GM19455 (cell line): ENCODE data around the gene CD300E.
"Not testable (repeated sequence)": the region's sequence is repeated elsewhere in the genome, so short reads cannot be mapped to it uniquely, and the experiment has no call there.

Experiments used
- ATAC-seq: cut with Tn5 transposase; IDR thresholded peaks from one replicate; pipeline ENCODE4 v1.9.1; 2021; ENCODE audit not compliant: unreplicated experiment

The CD300E gene

DNA sequence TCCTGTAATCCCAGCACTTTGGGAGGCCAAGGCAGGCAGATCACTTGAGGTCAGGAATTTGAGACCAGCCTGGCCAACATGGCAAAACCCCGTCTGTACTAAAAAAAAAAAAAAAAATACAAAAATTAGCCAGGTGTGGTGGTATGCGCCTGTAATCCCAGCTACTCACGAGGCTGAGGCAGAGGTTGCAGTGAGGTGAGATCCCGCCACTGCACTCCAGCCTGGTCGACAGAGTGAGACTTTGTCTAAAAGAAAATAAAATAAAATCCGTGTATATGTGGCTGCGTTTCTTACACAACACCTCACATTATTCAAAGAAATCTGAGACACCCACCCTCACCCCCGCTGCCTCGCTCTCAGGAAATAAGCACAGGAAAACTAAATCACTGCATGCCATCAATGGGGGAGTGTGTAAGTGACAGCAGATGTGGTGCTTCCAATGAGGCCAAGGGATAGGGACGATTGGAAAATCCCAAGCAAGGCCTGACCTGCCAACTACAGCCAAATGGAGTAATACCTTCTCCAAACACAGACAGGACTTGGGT lies 13.1 kb upstream of the CD300E start:
- not testable (repeated sequence) for ATAC-seq

DNA sequence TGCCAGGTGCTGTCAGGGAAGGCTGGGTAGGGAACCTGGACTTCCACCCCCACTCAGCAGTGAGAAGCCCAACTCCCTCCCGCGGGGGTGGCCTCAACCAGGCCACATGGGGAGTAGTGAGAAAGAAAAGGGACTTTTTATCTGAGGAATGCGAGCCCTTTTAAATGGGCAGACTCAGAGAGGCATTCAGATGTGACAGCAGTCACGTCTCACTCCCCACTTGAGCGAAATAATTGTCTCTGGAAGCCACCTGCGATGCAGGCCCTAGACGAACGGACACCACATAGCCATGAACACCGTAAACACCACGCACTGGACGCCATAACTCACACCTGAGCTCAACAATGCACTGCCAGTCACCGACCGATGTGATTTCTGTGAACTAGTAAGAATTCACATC lies 11.9 kb upstream of the CD300E start:
- ATAC-seq = no peak

DNA sequence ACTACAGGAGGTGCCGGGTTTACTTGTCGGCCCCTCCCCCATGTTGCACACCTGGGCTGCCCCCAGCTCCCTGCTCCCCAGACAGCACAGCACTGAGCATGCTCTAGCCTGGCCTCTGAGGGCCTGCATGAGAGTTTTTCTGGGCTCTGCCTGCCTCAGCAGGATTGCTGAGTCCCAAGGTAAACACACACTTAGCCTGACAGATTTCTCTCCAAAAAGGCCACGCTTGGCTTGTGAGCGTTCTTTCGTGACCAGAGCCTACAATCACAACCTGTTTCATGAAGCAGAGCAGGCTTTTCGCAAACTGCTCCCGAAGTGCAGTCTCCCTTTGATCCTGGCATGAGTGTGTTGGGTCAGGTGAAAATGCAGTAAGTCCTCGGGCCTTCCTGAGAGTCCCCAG lies 9.8 kb upstream of the CD300E start:
- no peak for ATAC-seq

DNA sequence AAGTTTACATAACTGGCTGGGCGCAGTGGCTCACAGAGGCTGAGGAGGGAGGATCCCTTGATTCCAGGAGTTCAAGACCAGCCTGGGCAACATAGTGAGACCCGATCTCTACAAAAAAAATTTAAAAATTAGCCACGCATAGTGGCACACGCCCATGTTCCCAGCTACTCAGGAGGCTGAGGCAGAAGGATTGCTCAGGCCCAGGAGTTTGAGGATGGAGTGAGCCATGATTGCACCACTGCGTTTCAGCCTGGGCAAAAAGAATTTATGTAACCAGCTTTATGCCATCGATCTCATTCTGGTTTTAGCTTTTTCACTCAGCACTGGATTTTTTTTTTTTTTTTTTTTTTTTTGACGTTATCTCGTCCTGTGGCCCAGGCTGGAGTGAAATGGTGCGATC lies 9.1 kb upstream of the CD300E start:
- ATAC-seq = no peak

DNA sequence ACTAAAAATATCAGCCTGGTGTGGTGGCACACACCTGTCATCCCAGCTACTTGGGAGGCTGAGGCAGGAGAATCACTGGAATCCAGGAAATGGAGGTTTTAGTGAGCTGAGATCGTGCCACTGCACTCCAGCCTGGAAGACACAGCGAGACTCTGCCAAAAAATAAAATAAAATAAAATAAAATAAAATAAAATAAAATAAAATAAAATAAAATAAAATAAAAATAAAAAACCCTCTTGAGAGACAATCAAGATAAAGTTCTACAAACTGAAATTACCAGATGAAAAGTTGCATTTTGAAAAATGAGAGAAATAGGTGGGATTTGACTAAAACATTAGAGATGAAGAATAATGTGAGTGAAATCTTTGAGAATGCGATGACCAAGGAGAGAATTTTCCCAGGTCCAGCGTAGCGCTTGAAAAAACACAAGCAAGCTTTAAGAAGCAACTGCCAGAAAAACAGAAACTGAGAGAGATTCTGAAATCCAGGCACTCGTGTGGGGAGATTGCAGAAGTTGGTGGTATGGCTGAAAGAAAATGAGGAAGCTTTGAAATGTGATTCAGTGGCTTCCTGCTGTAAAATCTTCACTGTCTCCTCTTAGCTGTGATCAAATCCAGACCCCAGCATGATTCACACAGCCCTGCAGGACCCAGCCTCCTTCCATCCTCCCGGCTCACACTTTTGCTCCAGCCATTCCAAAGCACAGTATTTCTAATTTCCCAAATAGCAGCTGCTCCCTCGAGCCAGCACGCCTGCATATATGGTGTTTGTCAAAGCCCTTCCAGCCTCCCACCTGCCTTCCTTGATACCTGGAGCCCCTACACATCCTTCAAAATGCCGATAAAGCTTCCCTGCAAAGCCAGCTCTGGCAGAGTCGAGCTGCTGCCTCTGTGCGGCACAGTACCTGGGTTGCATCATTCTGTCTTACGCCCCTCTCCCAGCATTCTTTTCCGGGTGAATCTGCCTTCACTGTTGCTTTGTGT lies 8.2 kb upstream of the CD300E start:
- ATAC-seq = no peak

DNA sequence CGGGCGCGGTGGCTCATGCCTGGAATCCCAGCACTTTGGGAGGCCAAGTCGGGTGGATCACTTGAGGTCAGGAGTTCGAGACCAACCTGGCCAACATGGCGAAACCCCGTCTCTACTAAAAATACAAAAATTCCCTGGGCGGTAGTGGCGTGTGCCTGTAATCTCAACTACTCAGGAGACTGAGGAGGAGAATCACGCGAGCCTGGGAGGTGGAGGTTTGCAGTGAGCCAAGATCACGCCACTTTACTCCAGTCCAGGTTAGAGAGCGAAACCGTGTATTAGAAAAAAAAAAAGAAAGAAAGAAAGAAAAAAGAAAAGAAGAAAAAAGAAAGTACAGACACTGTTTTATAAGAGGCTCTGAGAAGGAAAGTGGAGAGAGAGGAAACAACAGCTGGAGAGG lies 6.7 kb upstream of the CD300E start:
- not testable (repeated sequence) for ATAC-seq

DNA sequence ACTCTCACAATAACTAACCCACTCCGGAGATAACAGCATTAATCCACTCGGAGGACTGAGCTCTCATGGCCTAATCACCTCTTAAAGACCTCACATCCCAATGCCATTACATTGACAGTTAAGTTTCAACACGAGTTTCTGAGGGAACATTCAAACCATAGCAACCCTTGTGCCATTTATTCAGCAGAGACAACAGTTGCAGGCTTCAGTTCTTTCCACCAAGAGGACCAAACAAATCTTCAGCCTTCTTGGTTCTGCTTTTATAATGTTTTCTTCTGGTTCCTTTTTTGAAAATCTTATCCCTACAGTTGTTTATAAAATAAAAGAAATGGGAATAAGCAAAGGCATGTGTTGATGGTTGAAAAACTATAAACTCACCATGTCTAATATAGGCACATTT lies 2.1 kb upstream of the CD300E start:
- no peak for ATAC-seq

DNA sequence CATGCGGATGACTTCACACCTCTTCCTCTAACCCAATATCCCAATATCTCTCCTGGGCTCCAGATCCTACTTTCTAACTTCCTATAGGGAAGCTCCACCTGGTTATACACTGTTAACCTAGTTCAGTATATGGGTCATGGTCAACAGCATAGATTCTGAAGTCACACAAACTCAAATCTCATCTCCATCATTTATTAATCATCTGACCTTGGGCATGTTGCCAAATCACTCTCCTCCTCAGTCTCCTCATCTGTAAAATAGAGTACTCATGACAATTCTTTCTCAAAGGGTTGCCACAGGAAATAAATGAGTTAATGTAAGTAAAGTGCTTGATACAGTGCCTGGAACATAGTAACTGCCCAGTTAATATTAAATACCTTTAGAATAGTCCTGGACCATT lies 593 bp upstream of the CD300E start:
- ATAC-seq = no peak

DNA sequence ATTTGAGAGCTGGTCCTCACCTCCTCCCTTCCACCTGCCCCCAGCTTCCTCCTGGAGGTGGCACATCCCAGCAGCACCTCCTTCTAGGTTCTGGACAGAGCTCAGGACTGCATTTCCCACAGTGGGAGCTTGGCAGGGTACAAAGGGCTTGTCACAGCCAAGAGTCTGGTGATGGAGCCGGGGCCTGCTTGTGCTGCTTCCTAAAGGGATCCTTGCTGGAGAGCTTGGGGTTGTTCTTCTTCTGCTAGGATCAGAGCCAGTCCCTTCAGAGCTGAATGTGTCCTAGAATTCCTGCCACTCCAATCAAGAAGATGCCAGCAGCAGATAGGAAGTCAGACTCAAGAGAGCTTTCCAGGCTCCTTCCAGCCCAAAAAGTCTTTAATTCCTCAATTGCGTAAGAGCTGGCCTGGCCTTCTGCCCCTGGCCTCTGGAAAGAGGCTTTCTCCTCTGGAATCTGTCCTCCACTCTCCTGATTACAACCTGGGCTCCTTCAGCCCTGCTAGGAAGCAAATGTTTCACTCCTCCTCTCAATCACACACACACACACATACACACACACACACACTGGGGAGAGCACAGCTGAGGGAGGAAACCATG lies 4.4 kb downstream of the CD300E start:
- no peak for ATAC-seq

DNA sequence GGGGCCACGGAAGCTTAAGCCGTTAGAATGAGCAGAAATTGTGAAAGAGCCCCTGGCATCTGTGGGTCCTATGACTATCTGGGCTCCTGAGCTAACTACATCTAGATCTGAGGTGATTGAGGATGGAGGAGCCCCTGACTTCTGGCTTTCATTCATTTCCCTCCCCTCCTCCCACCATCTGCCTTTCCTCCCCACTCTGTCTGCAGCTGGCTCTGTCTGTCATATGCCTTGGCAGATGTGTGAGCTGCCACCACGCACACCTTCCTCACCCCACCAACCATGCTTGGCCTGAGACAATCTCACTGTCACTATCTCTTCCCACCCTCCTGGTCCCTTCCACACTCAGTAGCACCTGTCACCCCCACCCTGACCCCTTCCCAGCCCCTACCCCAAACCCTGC lies 5.1 kb downstream of the CD300E start:
- no peak for ATAC-seq

DNA sequence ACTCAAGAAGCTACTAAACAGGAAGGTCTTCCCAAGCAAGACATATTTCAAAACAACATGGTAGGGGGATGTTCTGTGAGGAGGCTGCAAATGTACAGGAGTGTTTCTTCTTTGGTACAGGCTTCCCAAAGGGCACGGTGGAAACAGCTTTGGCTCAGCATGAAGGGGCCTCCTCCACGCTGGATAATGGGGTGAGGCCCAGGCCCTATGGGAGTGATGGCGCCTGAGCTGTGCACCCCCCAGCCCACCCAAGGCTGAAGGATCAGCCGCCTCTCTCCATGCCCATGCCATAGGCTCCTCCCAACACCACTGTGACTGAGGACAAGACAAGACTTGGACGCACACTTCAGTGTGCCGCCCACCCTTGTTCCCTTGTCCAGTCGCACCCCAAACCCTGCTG lies 6.8 kb downstream of the CD300E start:
- no peak for ATAC-seq

DNA sequence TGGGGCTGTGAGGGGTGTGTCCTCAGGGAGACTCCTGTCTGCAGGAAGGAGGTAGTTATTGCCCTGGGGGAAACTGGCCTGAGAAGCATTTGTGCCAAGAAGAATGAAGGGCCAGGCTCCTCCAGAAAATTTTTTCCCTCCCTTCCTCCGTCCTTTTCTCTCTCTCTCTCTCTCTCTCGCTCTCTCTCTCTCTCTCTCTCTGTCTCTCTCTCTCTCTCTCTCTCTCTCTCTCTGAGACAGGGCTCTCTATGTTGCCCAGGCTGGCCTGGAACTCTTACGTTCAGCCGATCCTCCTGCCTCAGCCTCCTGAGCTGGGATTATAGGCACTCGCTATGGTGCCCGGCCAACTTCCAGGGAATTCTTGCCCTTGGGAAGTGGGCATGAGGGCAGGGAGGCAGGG lies 11.5 kb downstream of the CD300E start:
- no peak for ATAC-seq

DNA sequence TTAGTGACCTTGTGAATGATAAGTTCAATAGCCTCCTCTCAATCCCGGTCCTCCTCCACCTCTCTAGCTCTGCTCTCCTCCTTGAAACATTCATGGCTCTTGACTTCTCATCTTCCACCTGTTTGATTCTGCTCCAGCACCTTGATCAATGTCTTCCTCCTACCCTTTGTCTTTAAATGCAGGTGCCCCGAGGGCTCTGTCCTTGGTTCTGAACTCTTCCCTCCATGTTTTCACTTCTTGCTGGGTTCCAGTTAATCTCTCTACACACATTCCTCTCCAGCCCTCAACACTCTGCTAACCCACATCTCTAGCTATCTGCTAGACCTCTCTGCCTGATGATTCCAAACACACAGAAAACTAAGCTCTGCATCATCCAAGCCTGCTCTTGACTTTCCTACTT lies 13.4 kb downstream of the CD300E start:
- no peak for ATAC-seq

DNA sequence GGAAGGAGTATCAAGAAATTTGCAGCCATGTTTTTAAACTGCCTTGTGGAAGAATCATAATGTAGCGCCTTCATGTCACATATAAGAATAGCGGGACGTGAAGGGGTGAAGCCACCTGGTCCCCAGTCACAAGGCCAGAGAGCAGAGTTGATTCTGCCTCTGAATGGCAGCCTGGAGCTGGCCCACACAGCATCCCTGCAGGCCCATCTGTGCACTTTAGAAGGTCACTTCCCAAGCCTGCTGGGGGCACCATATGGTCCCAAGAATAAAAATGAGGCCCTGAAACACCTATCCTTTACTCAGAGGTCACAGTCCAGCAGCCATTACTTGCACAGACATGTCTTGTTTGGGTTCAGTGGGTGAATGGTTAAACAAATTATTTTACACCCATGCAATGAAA lies 15.0 kb downstream of the CD300E start:
- ATAC-seq = no peak

DNA sequence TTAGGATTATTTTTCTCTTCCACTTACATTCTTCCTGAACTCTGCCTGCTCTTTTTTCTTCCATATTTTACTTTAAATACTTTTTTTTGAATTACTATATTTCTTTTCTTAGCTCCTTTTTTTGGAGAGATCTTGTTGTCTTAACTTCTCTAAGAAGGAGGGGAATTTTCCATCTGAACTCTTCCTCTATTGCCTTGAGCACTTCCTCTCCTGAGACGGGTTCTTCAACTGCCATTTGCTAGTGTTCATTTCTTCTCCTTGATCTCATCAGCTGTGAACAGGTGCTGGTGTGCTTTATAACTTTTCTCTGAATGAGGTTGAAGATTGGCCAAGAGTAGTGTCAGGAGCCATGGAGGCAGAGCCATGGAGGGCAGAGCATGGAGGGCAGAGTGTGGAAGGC lies 16.3 kb downstream of the CD300E start:
- no peak for ATAC-seq

DNA sequence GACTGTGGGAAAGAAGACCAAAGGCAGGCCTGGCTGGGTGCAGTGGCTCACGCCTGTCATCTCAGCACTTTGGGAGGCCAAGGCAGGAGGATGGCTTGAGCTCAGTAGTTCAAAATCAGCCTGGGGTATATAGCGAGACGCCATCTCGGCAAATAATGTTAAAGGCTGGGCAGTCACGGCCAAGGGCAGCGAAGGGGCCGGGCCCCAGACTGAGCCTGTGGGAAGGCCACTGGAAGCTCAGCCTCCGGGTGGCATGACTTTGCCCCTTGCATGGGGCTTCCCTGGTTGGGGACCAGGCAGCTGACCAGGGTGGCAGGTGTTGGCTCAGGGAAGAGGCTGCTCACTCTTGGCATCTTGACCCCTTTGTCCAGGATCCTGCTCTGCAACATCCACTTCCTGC lies 17.5 kb downstream of the CD300E start:
- ATAC-seq = no peak

DNA sequence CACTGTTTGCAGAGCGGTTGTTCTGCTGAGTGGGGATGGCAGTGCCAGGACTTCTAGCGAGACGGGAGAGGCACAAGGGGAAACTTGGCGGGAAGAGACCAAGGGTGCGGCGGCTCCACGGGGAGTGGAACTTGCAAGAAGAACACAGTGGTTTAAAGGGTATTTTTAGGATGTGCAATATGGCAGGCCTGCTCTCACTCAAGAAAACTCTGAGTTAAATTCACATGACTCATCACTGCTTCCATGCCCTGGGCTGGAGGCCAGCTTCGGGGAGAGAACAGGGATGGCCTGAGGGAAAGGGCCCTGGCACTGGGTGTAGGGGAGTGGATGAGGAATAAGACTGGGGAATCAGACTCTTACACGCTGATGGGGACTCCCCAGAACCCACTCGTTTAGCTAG lies 18.2 kb downstream of the CD300E start:
- ATAC-seq = no peak

DNA sequence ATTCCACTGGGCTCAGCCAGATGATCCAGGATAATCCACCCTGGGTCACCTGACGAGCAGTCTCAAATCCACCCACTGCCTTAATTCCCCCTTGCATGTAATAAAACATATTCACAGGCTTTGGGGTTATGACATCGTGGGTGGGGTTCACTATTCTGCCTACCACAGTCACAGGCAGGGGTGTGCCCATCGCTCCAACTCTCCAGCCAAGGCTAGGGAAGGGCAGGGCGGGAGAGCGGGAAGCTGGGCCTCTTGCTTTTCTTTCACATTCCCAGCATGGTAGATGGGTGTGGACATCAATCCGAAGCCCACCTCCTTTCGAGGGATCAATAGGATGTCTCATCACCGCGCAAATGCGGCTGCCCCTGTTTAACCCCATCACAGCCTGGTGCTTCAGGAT lies 18.8 kb downstream of the CD300E start:
- ATAC-seq = no peak

DNA sequence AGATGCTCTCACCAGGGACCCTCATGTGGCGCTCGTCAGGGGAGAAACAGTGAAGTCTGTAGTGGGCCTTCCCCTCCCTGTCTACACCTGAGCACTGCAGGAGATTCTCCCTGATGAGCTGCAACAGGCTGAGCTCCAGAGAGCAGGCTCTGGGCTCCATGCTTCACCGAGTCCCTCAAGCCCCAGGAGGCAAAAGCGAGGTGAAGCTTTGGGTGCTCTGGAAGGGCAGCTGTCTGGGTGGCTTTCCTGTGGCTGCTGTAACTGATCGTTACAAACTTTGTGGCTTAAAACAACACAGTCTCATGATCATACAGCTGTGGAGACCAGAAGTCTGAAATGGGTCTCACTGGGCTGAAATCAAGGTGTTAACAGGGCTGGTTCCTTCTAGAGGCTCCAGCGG lies 19.3 kb downstream of the CD300E start:
- no peak for ATAC-seq

DNA sequence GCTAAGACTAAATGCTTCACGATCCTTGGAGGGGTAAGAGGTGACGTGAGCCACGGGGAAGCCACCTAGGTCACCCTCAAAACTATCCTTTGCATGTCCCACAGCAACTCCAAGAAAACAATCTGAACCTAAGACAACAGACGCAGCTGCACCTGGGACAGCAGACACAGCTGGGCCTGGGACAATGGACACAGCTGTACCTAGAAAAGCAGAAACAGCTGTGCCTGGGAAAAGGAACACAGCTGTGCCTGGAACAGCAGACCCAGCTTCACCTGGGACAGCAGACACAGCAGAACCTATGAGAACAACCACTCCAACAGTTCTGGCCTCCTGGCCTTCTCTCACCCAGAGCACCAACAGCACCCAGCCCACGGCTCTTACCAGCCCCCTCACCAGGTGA lies 19.8 kb downstream of the CD300E start:
- no peak for ATAC-seq

DNA sequence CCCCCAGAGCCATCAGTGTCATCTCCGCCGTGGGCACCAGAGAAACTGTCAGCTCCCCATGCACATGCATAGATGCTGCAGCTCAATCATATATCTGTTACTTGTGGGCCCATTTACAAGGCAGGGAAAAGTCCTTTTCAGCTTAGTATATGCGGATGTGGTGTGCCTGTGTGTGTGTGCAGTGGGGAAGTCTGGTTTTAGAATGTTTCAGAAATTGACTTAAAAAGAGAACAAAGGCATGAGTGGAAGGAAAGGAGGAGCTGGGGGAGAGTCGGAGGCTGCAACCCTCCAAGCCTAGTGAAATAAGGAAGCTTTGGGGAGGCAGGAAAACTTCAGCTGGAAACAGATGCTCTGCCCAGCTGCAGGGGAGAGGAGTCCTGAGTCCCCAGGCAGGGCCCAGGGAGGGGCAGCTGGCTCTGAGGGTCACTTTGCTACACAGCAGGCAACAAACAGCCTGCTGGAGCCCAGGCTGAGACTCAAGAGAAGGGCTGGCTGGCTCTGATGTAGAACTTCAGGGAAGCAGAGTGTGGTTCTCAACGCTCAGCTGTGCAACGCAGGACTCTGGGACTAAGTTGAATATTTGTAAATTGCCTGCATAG lies 20.4 kb downstream of the CD300E start:
- no peak for ATAC-seq
